ENCODE results near the gene ADD2.

DNA sequence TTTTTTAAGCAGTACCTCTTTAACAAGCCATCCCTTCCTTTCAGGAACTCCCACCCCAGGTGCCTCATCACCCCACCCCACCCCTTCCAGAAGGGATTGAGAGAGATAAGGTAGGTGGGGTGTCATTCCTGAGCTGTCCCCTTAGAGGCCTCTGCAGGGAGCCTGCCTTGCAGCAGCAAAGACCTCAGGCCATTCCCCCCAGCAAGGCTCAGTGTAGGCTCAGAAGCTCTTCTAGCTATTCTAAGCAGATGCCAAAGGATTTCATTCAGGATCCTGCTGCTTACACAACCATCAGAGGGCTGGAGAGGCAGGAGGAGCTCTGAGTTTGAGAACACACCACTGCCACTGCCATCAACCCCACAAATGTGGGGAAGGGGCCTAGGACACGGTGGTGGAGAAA lies 28.3 kb upstream of the ADD2 start:
- TF ChIP-seq RARB (CRISPR knock-in tag; IDR thresholded peaks at IDR 0.05) (no peak), ZNF8 (CRISPR knock-in tag; IDR thresholded peaks at IDR 0.05) (no peak), ZFP3 (CRISPR knock-in tag; IDR thresholded peaks at IDR 0.05) (no peak), ZNF70 (CRISPR knock-in tag; IDR thresholded peaks at IDR 0.05) (no peak)
- TF ChIP-seq, protein P1, sequence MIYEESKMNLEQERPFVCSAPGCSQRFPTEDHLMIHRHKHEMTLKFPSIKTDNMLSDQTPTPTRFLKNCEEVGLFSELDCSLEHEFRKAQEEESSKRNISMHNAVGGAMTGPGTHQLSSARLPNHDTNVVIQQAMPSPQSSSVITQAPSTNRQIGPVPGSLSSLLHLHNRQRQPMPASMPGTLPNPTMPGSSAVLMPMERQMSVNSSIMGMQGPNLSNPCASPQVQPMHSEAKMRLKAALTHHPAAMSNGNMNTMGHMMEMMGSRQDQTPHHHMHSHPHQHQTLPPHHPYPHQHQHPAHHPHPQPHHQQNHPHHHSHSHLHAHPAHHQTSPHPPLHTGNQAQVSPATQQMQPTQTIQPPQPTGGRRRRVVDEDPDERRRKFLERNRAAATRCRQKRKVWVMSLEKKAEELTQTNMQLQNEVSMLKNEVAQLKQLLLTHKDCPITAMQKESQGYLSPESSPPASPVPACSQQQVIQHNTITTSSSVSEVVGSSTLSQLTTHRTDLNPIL (CRISPR knock-in tag; IDR thresholded peaks at IDR 0.05; ENCODE audit: low read depth): no peak
- TF ChIP-seq, protein P2, sequence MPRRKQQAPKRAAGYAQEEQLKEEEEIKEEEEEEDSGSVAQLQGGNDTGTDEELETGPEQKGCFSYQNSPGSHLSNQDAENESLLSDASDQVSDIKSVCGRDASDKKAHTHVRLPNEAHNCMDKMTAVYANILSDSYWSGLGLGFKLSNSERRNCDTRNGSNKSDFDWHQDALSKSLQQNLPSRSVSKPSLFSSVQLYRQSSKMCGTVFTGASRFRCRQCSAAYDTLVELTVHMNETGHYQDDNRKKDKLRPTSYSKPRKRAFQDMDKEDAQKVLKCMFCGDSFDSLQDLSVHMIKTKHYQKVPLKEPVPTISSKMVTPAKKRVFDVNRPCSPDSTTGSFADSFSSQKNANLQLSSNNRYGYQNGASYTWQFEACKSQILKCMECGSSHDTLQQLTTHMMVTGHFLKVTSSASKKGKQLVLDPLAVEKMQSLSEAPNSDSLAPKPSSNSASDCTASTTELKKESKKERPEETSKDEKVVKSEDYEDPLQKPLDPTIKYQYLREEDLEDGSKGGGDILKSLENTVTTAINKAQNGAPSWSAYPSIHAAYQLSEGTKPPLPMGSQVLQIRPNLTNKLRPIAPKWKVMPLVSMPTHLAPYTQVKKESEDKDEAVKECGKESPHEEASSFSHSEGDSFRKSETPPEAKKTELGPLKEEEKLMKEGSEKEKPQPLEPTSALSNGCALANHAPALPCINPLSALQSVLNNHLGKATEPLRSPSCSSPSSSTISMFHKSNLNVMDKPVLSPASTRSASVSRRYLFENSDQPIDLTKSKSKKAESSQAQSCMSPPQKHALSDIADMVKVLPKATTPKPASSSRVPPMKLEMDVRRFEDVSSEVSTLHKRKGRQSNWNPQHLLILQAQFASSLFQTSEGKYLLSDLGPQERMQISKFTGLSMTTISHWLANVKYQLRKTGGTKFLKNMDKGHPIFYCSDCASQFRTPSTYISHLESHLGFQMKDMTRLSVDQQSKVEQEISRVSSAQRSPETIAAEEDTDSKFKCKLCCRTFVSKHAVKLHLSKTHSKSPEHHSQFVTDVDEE (CRISPR knock-in tag; IDR thresholded peaks at IDR 0.05): no peak

Data from SK-N-SH treated with all-trans-retinoic acid at 6 μM for 48 hours (cell line).